ENCODE data around the gene KIF1B. TPM values are rescaled to one million over a fixed set of nuclear protein-coding genes. Genes with fewer than 3 reads are reported as not detected.
"Not testable (repeated sequence)": the region's sequence is repeated elsewhere in the genome, so short reads cannot be mapped to it uniquely, and the experiment has no call there.

The KIF1B gene
- total and polyA plus RNA-seq, 9 of the 15 experiments (the other 6 are each of a cell fraction or from before 2014, with no cell fraction given) = 2.8 to 19.8 (median 11.9) TPM

GRCh38 chr1:10250663-10251062 lies 40.3 kb downstream of the KIF1B start:
- no peaks in the 10 kb centered on the region for H3K4me1 ChIP-seq (replicated peaks in 1 of 2; ENCODE audit: control insufficient read depth in 2 of 2, insufficient read depth in 2 of 2, low read length in 2 of 2)
- BruUV-seq (replicated peaks) = no TSS peak
- CTCF ChIA-PET (ENCODE audit: low intra/inter-chr PET ratio) = no interaction called here
- DNase-seq (ENCODE audit: extremely low read depth in 1 of 4, low spot score in 3 of 4) = no peak
- no peak for FAIRE-seq
- H3K36me3 ChIP-seq (ENCODE audit: control insufficient read depth, insufficient read depth, low read length) = no peaks in the 10 kb centered on the region
- ATAC-seq = no peak; the same call in 2 of the 3 replicates
- no peaks in the 10 kb centered on the region for H4K20me1 ChIP-seq (replicated peaks; ENCODE audit: control insufficient read depth, insufficient read depth, low read length)
- no peaks in the 10 kb centered on the region for H3K9me3 ChIP-seq (replicated peaks; ENCODE audit: control insufficient read depth, insufficient read depth, low read depth, low read length)
- WGBS (ENCODE audit: insufficient coverage, low coverage, missing lambda C conversion rate) = 46% methylated on average over 7 of the region's 7 CpGs
- POLR2A ChIA-PET = interaction anchor here (0.8 kb wide), 1 partner anchor 35 kb away, joined by 3 read pairs; no protein-coding TSS in a partner anchor
- H3K79me2 ChIP-seq (ENCODE audit: control insufficient read depth, insufficient read depth, low read length) = no peaks in the 10 kb centered on the region
- in situ Hi-C loops (cut with MboI) (no loop called here), intact Hi-C loops (cut with micrococcal nuclease) (no loop called here)
- TF ChIP-seq ELF2 (CRISPR knock-in tag; IDR thresholded peaks at IDR 0.05) = no peak
- TF ChIP-seq FOXA1 (IDR thresholded peaks at IDR 0.05; ENCODE audit: borderline replicate concordance) = no peak
- TF ChIP-seq HMG20B (CRISPR knock-in tag; IDR thresholded peaks at IDR 0.05) = no peak
- no peak for TF ChIP-seq ESRRB (CRISPR knock-in tag; IDR thresholded peaks at IDR 0.05; ENCODE audit: borderline replicate concordance)
- no peak overlapping the region for H3K9ac ChIP-seq (ENCODE audit: insufficient read depth in 1 of 2, low read depth in 2 of 2, low read length in 2 of 2)
- H2AFZ ChIP-seq (ENCODE audit: low read depth, low read length) = no peak overlapping the region
- H3K27me3 ChIP-seq (ENCODE audit: control insufficient read depth in 2 of 2, insufficient read depth in 2 of 2, low read length in 2 of 2) = no peaks in the 10 kb centered on the region
- no peak overlapping the region for H3K4me2 ChIP-seq (ENCODE audit: insufficient read depth, low read length)
- no peaks in the 10 kb centered on the region for H3K9me1 ChIP-seq (ENCODE audit: control insufficient read depth, insufficient read depth, low read length)
- H3K27ac ChIP-seq (ENCODE audit: extremely low read depth, low read depth, low read length) = no peak overlapping the region
- no peak overlapping the region for H3K4me3 ChIP-seq

DNA sequence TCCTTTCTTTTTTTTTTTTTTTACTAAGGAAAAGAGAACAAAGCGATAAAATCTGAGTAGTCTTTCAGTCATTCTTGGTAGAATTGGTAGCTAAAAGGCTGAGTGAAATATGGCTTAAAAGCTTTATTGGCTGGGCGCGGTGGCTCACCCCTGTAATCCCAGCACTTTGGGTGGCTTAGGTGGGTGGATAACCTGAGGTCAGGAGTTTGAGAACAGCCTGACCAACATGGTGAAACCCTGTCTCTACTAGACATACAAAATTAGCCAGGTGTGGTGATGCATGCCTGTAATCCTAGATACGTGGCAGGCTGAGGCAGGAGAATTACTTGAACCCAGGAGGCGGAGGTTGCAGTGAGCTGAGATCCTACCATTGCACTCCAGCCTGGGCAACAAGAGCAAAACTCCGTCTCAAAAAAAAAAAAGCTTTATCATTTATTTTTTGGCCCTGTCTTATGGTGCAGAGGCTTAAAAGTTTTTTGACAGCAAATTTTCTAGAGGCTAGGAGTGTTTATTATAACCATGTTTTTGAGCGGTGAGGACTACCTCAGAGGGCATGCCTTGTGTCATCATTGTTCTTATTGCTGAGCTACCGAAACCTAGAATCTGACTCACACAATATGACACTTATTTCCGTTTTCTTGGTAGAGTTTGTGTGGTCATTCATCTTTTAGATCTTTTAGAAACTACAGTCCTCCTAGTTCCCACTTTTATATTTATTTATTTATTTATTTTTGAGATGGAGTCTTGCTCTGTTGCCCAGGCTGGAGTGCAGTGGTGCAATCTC lies 41.1 kb downstream of the KIF1B start:
- DNase-seq (ENCODE audit: extremely low read depth in 1 of 4, low spot score in 3 of 4); H3K9ac ChIP-seq (ENCODE audit: insufficient read depth in 1 of 2, low read depth in 2 of 2, low read length in 2 of 2); H3K9me3 ChIP-seq (replicated peaks; ENCODE audit: control insufficient read depth, insufficient read depth, low read depth, low read length); CTCF ChIA-PET (ENCODE audit: low intra/inter-chr PET ratio); H3K27ac ChIP-seq (ENCODE audit: extremely low read depth, low read depth, low read length); H3K4me2 ChIP-seq (ENCODE audit: insufficient read depth, low read length); H3K9me1 ChIP-seq (ENCODE audit: control insufficient read depth, insufficient read depth, low read length); in situ Hi-C loops (cut with MboI); H2AFZ ChIP-seq (ENCODE audit: low read depth, low read length); H3K4me1 ChIP-seq (replicated peaks in 1 of 2; ENCODE audit: control insufficient read depth in 2 of 2, insufficient read depth in 2 of 2, low read length in 2 of 2); H3K36me3 ChIP-seq (ENCODE audit: control insufficient read depth, insufficient read depth, low read length); ATAC-seq; H3K79me2 ChIP-seq (ENCODE audit: control insufficient read depth, insufficient read depth, low read length); H3K4me3 ChIP-seq; H3K27me3 ChIP-seq (ENCODE audit: control insufficient read depth in 2 of 2, insufficient read depth in 2 of 2, low read length in 2 of 2); BruUV-seq (replicated peaks); intact Hi-C loops (cut with micrococcal nuclease); FAIRE-seq; H4K20me1 ChIP-seq (replicated peaks; ENCODE audit: control insufficient read depth, insufficient read depth, low read length); TF ChIP-seq PBX2 (CRISPR knock-in tag; IDR thresholded peaks at IDR 0.05; ENCODE audit: low read depth): not testable (repeated sequence)
- 56% methylated on average over 9 of the region's 9 CpGs for WGBS (ENCODE audit: insufficient coverage, low coverage, missing lambda C conversion rate)
- TF ChIP-seq MEIS2 (IDR thresholded peaks at IDR 0.05; ENCODE audit: partially characterized antibody) (peak; percentile 36), PBX2 (tag; conservative IDR thresholded peaks at IDR 0.05; ENCODE audit: low read depth) (0 out of 2 replicates have a peak, but pooled peaks have one; percentile 16), HMBOX1 (IDR thresholded peaks at IDR 0.05) (peak; percentile 67; the same call in 1 of the 2 replicates)
- POLR2A ChIA-PET = interaction anchor here (0.6 to 1.6 kb wide), 7 partner anchors 14 to 1398 kb away, joined by 3 to 5 read pairs (median 3); no protein-coding TSS in a partner anchor
